ENCODE results near the gene SSR4. TPM values are rescaled to one million over a fixed set of nuclear protein-coding genes. Genes with fewer than 3 reads are reported as not detected.

SSR4 gene
- total RNA-seq, 1 donor from 2014 or later, result 110 TPM

DNA sequence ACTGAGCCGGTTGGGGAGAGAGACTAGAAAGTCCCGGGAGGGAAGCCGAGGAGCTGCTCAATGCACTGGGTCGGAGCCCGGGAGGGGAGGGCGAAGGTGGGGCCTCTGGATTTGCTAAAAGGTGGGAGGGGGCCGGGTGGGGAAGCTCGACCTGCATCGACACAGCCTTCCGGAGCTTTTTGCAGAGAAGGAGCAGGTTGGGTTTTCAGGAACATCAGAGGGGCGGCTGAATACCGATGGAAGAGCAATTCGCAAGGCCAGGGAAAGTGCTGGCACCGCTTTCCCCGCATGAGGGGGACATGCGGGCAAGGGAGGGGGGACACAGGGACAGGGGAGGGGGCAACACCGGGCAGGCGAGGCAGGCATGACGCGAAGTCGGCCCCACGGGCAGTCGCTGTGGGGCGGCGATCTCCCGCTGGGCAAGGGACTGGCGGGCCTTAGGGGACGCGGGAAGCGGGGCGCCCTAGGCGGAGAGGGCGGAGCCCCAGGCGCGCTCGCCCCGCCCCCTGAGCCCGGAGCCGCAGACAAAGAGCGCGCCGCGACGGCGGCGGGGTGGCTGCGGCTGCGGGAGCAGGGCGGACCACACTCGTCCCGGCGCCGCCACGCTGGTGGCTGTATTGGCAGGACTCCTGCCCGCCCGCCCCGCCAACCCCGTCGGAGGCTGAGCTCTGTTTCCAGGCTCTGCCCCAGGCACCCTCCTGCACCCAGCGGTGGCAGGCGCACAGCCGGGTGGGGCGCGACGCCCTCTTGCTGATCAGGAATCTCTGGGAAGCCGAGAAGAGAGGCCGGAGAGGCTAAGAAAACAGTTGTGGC is 24.3 kb downstream of the SSR4 start:
- intact Hi-C loops (cut with DNase I), result no loop called here
- peak; percentile 48 for ATAC-seq

GRCh38 chrX:153819384-153820040 is 25.0 kb downstream of the SSR4 start:
- ATAC-seq (no peak), DNase-seq (ENCODE audit: low spot score) (no peak)
- intact Hi-C loops (cut with DNase I), result no loop called here

More for the DNA sequence above, 24.3 kb downstream of the SSR4 start:
- DNase-seq (ENCODE audit: low spot score), result no peak

- no peak for DNase-seq (ENCODE audit: low spot score)
- ATAC-seq, result no peak
Measured at GRCh38 chrX:153820601-153821000, 26.1 kb downstream of the SSR4 start.

DNA sequence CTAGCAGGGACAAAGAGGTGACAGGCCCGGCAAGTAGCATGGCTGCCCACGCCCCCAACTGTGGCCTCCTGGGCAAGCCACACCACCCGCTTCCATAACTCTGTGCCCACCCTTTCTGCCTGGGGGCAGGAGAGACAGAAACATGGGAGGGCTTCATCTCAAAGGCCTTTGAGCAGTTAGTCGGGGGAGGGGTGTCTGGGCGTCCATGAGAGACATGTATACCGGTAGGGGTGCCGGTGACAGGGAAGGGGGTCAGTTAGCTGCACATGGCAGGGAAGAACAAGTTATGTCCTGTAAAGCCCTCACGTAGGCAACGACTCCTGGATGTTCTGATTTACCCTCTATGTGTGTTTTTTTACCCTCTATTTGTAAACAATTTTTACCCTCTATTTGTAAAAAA is 26.6 kb downstream of the SSR4 start:
- intact Hi-C loops (cut with DNase I), result no loop called here
- DNase-seq (ENCODE audit: low spot score) (no peak), ATAC-seq (no peak)

More at GRCh38 chrX:153820601-153821000, 26.1 kb downstream of the SSR4 start:
- intact Hi-C loops (cut with DNase I), result no loop called here

DNA sequence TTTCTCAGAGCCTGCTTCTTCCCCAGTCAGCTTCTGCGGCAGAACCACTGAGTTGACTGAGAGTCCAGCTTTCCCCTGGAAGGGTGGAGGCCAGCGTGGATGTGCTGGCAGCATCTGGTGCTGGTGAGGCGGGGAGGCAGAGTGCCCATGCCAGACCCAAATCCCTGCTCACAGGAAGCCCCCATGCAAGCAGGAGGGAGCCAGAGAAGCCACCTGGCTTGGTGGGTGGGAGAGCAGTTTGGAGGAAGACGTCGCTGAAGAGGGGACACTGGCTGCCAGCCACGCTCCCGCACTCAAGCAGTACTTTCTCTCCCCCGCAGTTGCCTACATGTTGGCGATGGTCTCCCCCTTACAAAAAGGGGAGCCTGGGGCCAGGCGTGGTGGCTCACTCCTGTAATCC is 29.9 kb downstream of the SSR4 start:
- ATAC-seq (no peak), DNase-seq (ENCODE audit: low spot score) (no peak)
- intact Hi-C loops (cut with DNase I), result no loop called here

GRCh38 chrX:153825042-153825441 is 30.6 kb downstream of the SSR4 start:
- DNase-seq (ENCODE audit: low spot score) (no peak), ATAC-seq (no peak)
- intact Hi-C loops (cut with DNase I), result no loop called here

DNA sequence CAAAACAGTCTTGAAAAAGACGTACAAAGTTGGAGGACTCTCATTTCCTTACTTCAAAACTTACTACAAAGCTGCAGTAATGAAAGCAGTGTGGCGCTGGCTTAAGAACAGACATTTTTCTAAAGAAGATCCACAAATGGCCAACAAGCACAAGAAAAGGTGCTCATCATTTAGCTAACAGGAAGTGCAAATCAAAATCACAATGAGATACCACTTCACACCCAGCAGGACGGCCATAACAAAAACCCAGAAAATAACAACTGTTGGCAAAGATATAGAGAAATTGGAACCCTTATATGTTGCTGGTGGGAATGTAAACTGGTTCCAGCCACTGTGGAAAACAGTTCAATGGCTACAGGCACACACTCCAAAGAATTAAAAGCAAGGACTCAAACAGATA is 32.5 kb downstream of the SSR4 start:
- ATAC-seq (no peak), DNase-seq (ENCODE audit: low spot score) (no peak)
- intact Hi-C loops (cut with DNase I), result no loop called here

DNA sequence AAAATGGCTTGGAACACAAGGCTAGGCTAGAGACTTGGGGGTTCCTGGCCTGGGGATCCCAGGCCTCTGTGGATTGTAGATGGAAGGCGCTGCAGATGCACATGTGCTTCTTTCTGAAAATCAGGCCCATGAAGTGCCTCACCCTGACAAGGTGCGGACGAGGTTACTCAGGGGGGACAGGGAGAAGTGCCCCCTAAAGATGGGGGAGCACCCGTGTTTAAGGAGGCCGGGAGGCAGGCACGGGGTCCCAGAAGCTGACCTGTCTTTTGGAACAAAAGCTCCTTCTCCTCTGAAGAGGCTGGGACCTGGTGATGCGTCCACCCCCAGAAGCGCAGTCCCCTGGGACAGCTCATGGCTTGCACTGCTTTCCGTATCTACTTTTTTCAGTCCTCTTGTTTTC is 33.4 kb downstream of the SSR4 start:
- ATAC-seq (no peak), DNase-seq (ENCODE audit: low spot score) (no peak)
- intact Hi-C loops (cut with DNase I), result no loop called here

DNA sequence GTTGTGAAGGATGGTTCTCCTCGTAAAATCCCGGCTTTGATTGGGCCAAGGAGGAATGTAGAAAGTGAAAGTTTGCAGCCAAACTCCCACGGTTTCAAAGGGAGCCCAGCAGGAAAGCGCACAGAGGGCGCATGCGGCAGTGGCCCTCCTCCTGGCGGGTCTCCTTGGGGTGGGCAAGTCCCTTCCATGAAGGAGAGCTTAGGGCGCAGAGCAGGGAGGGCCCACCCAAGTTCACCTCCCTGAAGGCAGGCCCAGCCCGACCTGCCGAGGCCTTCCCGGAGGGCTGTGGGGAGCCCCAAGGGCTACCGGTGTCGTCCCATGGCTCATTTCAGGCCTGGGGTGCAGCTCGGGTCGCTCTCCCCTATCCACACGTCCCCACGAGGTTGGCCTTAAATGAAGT is 33.8 kb downstream of the SSR4 start:
- no peak for ATAC-seq
- intact Hi-C loops (cut with DNase I), result no loop called here
- no peak for DNase-seq (ENCODE audit: low spot score)

DNA sequence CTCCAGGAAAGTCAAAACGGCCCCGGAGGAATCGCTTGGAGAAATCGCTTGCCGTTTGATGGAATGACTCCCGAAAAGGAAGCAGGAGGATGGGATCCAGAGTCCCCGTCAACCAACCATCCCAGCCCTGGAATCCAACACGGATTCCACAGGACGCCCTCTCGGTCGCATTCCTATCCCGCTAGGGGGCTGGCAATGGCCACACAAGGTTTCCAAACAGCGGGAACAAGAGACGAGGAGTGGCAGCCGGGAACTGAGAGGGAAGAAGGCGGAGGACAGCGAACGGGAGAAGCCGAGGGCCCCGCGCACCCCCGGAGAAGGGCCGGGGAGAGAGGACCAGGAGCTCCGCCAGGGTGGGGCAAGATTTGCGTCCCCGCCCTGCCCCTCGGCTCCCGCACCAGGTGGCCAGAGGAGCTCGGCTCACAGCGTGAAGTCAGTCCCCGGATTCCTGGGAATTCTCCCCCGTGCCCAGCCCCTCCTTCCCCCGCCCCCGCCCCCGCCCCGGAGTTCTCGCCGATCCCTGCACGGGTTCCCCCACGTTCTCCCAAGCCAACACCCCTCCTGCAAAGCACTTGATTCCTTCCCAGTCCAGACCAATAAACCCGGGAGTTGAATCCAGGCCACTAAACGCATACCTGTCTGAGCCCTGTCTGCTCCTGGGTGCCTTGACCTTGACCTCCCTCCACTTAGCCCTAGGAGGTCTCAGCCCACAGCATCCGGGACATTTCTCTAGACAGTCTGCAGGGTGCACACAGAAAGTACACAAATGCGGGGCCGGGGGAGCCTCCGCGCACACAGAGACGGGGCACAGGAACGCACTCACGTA is 34.5 kb downstream of the SSR4 start:
- ATAC-seq (peak; percentile 31), DNase-seq (ENCODE audit: low spot score) (no peak)
- intact Hi-C loops (cut with DNase I), result no loop called here

DNA sequence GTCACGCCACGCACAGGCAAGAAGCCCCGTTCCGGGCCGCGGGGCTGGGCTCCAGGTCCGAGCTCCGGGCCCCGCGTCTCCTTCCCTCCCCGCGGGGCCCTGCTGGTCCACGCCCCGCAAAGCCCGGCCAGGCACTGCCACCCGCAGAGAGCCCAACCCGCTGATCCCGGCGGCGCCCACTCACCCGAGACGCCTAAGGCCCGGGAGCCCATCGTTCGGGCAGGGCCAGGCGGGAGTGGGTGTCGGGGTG is 35.0 kb downstream of the SSR4 start:
- intact Hi-C loops (cut with DNase I), result no loop called here
- peak; percentile 10 for ATAC-seq
- no peak for DNase-seq (ENCODE audit: low spot score)

GRCh38 chrX:153829799-153830639 is 35.6 kb downstream of the SSR4 start, which contains the start of gene PDZD4:
Gene PDZD4, minus strand, starts transcription at chrX:153830544. Its CDS starts 246 bp downstream, at chrX:153830298.
- intact Hi-C loops (cut with DNase I), result no loop called here
- peak; percentile 18 for ATAC-seq
- DNase-seq (ENCODE audit: low spot score), result no peak

- DNase-seq (ENCODE audit: low spot score), result no peak
- ATAC-seq, result no peak
Measured at GRCh38 chrX:153830640-153831428, 36.4 kb downstream of the SSR4 start.

GRCh38 chrX:153831429-153832150 is 37.1 kb downstream of the SSR4 start:
- intact Hi-C loops (cut with DNase I), result no loop called here
- DNase-seq (ENCODE audit: low spot score) (no peak), ATAC-seq (no peak)

More at GRCh38 chrX:153830640-153831428, 36.4 kb downstream of the SSR4 start:
- intact Hi-C loops (cut with DNase I), result no loop called here

DNA sequence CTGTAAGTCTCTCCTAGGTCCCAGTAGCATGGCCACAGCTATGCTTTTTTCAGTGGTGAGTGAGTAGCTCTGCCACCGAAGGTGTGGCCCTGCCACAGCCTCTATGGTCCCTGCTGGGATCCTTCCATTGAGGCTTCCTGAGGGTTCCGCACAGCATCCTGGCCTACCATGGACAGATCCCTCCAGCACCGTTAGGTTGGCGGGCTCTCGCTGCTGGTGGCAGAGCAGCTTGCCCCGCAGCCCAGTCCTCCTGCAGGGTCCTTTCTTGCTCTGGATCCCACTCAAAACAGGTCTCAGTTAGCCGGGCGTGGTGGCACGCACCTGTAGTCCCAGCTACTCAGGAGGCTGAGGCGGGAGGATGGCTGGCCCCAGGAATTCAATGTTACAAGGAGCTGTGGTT is 38.3 kb downstream of the SSR4 start:
- DNase-seq (ENCODE audit: low spot score) (no peak), ATAC-seq (no peak)
- intact Hi-C loops (cut with DNase I), result no loop called here

DNA sequence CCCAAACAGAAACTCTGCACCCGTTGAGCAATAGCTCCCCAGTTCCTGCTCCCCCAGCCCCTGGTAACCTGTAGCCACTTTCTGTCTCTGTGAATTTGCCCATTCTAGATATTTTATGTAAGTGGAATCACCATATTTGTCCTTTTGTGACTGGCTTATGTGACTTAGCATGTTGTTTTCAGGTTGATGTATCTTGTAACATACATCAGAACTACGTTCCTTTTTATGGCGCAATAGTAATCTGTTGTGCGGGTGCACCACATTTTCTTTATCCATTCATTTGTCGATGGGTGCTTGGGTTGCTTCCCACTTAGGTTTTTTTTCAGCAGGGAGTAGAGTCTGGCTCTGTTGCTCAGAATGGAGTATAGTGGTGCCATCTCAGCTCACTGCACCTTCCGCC is 42.5 kb downstream of the SSR4 start:
- intact Hi-C loops (cut with DNase I), result no loop called here
- DNase-seq (ENCODE audit: low spot score) (no peak), ATAC-seq (no peak)

GRCh38 chrX:153844509-153845082 is 50.1 kb downstream of the SSR4 start:
- intact Hi-C loops (cut with DNase I), result no loop called here
- ATAC-seq, result no peak
- no peak for DNase-seq (ENCODE audit: low spot score)

All from sciatic nerve (tissue), 2 donors.